Measurements from ENCODE around the gene NPAS2.

The NPAS2 gene

DNA sequence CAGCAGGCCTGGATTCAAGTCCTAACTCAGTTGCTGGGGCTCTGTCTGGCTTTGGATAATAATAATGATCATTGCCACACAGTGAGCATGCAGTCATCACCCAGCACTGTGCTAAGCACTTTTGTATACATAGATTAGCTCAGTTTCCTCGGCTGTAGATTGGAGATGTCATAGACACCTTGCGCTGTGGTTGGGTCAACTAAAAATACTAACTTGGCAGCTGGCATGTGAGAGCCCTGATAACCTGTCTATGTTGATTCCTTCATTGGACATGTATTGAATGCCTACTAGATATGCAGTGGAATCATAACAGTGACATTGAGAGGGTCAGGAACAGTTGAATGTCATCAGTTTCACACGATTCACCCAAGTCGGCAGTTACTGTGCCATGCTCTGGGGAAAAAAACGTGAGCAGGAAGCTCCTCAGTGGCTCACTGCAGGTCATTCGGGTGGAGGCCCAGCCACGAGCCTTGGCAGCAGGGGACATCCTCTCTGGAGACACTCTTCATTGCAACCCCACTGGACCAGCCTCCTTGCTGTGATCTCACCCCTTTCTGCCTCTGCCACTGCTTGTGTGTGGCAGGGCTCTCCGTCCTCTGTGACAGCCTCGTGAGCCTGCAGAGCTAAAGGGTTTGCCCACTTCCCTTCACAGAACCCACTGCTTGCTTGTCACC, 85.3 kb downstream of the NPAS2 start:
- DNase-seq (ENCODE audit: low read depth in 2 of 3, low spot score in 1 of 3), result no peak

- no peak for DNase-seq (ENCODE audit: low read depth in 2 of 3, low spot score in 1 of 3)
Measured at GRCh38 chr2:100906131-100906530, 86.2 kb downstream of the NPAS2 start.

DNA sequence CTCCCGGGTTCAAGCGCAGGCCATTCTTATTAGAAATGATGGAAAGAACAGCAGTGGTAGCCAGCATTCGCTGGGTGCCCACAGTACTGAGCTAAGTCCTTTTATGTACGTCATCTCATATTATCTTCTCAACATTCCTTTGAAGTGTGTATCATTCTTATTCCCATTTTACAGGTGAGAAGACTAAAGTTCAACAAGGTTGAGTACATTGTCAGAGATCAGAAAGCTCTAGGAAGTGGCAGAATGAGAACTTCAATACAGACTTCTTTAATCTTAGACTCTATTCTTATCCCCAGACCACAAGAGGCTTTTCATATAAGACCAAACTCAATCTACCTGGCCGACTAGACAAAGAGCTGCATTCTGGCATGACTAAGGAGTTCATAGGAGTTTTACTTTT, 86.7 kb downstream of the NPAS2 start:
- DNase-seq (ENCODE audit: low read depth in 2 of 3, low spot score in 1 of 3), result no peak

- no peak for DNase-seq (ENCODE audit: low read depth in 2 of 3, low spot score in 1 of 3)
Measured at GRCh38 chr2:100907832-100908231, 87.9 kb downstream of the NPAS2 start.

DNA sequence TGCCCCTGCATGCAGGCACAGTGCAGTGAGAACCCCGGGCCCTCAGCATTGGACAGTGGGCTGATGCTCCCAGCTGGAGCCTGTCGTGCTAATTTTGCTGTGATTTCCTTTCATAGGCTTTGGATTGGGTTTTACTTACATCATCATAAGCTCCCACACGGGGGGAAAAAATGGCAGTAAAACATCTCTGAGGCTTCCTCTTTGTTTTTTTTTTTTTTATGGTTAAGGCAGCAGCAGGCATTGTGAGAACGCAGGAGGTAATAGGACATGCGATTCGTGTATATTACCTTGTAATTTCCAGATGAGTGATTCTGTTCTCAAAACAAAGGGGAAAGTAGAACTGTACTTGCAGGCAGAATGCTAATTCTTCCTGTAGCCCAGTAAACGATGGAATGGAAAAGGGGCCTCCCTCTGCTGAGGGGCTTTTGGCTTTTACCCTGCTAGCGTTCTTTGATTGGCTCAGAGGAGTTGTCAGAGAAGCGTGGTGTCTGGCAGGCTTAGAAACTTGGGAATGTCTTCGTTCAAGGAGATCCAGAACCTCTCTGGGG, 89.7 kb downstream of the NPAS2 start:
- no peak for DNase-seq (ENCODE audit: low read depth in 2 of 3, low spot score in 1 of 3)

- DNase-seq (ENCODE audit: low read depth in 2 of 3, low spot score in 1 of 3), result no peak
Measured at GRCh38 chr2:100910111-100910510, 90.2 kb downstream of the NPAS2 start.

DNA sequence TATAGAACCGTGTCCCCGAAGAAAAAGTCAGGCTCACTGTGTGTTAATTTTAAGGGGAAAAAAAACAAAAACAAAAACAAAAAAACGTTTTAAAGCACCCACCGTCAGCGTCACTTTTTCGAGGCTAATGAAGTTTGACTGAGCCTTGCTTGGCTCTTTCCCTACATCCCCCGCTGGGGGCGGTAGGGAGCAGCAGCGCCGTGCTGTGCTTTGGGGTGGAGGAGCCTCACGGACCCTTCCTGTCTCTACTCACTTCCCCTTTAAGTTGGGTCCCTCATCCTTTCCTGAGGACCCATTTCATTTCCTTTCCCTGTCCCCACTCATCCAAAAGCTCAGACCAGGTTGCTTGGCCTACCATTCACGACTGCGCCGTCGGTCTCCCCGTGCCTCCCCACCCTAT, 99.4 kb downstream of the NPAS2 start:
- no peak for DNase-seq (ENCODE audit: low read depth in 2 of 3, low spot score in 1 of 3)

- DNase-seq (ENCODE audit: low read depth in 2 of 3, low spot score in 1 of 3), result no peak
Measured at GRCh38 chr2:100921685-100922161, 101.8 kb downstream of the NPAS2 start.

- no peak for DNase-seq (ENCODE audit: low read depth in 2 of 3, low spot score in 1 of 3)
Measured at GRCh38 chr2:100923461-100924060, 103.6 kb downstream of the NPAS2 start.

GRCh38 chr2:100924122-100924519, 104.2 kb downstream of the NPAS2 start:
- DNase-seq (ENCODE audit: low read depth in 2 of 3, low spot score in 1 of 3), result no peak

DNA sequence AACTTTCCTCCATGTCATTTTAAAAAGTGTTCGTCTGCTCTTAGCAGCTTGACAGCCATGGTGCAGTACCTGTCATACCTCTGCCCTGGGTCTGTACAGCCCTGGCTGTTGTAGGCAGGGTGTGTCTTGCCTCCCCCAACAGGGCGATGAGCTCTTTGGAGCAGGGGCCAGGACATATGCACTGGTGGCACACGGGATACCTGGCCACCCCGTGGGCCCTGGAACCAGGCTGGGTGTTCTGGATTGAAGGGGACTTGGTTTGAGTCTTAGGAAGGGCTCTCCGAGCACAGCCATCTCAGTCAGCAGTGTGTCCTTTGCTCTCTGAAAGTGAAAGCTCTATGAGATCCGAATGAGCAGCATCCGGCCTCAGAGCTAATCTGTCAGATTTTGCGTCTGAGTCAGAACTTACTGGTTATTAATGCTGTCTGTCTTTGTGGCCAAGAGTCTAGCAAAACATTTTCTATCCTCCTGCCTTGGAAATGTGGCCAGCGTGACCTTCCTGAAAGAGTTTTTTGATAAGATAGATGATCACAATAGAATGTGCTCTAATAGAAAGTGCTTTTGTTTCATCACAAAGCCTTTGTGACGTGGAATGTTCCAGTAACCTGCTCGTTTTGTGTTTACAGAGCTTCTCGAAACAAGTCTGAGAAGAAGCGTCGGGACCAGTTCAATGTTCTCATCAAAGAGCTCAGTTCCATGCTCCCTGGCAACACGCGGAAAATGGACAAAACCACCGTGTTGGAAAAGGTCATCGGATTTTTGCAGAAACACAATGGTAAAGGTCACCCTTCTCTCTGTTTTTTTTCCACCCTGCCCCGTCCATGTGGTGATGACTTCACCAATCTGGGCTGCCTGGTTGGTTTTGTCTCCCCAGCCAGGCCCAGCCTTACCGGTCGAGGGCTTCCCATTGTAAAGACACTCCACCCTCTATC, 104.8 kb downstream of the NPAS2 start:
- DNase-seq (ENCODE audit: low read depth in 2 of 3, low spot score in 1 of 3), result no peak

DNA sequence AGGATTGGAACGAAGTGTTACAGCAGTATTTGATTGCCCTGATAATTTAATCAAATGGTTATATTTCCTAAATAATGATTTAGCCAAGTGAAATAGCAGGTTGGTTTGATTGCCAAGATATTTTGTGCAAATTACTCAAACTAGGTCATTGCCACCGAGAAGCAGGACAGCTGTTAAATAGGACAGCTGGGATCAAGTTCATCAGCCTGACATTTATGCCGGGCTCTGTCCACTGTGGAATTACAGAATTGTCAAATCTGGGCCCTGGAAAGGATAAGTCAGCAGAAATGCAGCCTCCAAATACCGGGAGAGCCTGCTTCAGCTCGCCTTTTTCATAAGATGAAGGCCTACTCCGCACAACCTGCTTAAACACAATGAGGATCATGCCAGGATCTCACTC, 108.3 kb downstream of the NPAS2 start:
- DNase-seq (ENCODE audit: low read depth in 2 of 3, low spot score in 1 of 3), result no peak

DNA sequence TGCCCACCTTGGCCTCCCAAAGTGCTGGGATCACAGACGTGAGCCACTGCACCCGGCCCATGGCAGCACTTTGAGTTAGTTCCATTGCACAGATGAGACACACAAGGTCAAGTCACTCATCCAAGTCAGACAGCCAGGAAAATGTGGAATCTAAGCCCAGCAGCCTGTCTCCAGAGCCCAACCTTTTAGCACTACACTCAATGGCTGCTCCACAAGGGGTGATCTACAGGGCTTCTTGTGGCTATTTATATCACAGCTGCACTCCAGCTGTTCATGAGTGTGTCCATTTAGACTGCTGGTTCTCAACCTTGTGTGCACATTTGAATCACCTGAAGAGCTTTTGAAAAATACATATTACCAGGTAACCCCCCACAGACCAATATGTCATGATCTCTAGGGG, 109.2 kb downstream of the NPAS2 start:
- DNase-seq (ENCODE audit: low read depth in 2 of 3, low spot score in 1 of 3), result no peak

GRCh38 chr2:100934504-100935371, 114.8 kb downstream of the NPAS2 start:
- no peak for DNase-seq (ENCODE audit: low read depth in 2 of 3, low spot score in 1 of 3)

DNA sequence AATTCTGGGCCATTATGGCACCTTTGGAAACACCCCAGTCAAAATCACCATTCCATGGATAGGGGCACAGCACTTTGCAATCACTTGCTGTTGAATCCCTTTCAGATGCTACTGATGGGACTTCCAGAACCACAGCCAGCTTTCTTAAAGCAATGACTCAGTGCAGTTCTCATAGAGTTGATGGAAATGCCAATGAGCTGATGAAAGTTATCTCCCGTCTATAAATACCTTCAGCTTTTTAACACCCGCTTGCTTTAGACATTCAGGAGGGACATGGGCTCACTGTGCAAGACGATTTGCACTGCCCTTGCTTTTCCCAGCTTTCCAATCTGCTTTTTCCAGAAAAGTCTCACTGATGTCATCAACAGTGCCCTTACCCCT, 115.4 kb downstream of the NPAS2 start:
- no peak for DNase-seq (ENCODE audit: low read depth in 2 of 3, low spot score in 1 of 3)

DNA sequence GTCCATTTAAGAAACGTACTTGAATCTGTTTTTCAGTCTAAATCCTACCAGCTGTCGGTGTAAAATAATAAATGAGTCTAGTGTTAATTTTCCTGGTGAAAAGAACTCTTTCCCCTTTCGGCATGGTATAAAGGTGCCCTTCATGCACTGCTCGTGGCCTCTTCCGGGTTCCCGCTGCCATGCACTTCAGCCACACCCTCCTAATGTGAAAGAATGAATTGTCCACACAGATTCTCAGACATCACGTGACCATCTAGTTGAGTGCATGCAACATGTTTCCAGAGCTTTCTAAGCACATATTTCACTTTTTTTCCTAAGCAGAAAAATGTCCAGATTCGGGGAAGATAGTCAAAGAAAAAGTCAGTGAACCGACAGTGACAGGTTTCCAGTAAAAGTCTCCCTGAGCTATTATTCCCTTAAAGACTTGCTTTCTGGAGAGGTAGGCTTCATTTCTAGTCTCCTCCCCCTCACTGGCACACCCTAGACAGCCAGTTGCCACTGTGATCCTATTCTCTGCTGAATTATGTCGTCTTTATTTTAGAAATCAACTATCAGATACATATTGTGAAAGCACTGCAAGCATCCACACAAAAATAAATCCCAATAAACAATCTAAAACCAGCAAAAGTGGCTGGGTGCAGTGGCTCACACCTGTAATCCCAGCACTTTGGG, 116.3 kb downstream of the NPAS2 start:
- DNase-seq (ENCODE audit: low read depth in 2 of 3, low spot score in 1 of 3), result no peak

DNA sequence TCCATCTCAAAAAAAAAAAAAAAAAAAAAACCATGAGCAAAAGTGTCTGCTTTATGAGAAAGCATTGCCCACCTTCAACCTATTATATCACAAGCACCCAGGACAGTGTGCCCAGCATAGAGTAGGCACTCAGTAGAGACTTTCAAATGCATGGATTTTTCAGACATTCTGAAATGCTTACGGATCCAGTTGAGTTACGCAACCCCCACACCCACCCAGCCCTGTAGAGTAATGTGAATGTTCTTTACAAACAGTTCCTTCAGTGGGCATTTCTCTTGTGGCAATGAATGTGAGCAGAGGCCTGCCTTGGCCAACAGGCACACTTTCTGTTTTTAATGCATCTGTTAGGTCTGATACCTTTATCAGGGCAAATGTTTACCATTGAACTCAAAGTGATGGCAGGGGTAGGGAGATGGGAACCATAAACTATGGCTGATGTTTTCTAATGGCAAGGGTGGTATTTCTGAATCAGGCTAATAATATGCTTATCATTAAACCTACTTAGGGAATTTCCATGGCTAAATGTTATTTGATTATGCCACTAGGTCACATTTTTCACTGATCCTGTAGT, 117.1 kb downstream of the NPAS2 start:
- no peak for DNase-seq (ENCODE audit: low read depth in 2 of 3, low spot score in 1 of 3)

GRCh38 chr2:100938031-100939026, 118.4 kb downstream of the NPAS2 start:
- DNase-seq (ENCODE audit: low read depth in 2 of 3, low spot score in 1 of 3), result no peak

DNA sequence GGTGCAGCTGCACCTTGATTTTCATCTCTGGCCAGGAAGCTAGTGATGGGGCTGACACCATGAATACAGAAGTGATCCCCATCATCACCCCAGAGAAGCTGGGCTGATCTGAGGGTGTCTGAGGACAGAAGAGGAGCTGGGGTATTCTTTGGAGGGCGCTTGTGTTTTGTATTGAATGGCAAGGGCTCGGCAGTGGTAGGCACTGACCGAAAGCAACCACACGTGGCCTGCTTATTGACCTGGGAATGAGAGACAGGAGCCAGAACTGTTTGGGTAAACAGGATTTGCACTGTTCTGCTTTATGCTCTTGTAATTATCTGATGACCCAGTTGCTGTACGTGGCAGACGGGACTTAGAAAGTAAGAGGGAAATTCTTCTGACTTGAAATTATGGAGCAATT, 119.5 kb downstream of the NPAS2 start:
- DNase-seq (ENCODE audit: low read depth in 2 of 3, low spot score in 1 of 3), result no peak
